OCI-LY3 (cell line): ENCODE results near the gene IQCM.

Source experiments
- H2AFZ ChIP-seq: fragments of 200-600, 300-600 bp; shearing (Covaris generic); 2 replicates; pipeline ENCODE4 v1.6.0; 2014; ENCODE audit warnings: antibody characterized with exemption, low read depth, low read length
- H3K27ac ChIP-seq: fragments of 200-600, 300-600 bp; sonication (generic); 2 replicates; pipeline ENCODE4 v1.5.1; 2014; ENCODE audit warnings: mild to moderate bottlenecking, low read length, moderate library complexity, mixed read lengths
- H3K27me3 ChIP-seq: fragments of 200-600, 300-600 bp; sonication (generic); 2 replicates; pipeline ENCODE4 v1.6.1; 2014; ENCODE audit warnings: low read depth, low read length, mixed read lengths
- H3K36me3 ChIP-seq: fragments of 200-600, 300-600 bp; sonication (generic); replicated peaks from 2 replicates; pipeline ENCODE3; 2014; ENCODE audit warnings: low read depth, low read length, mixed read lengths
- H3K4me1 ChIP-seq: fragments of 300-600, 200-600 bp; sonication (generic); 2 replicates; pipeline ENCODE4 v1.6.1; 2014; ENCODE audit warnings: low read length, mixed read lengths
- H3K4me2 ChIP-seq: fragments of 200-600, 300-600 bp; sonication (generic); 2 replicates; pipeline ENCODE4 v1.6.1; 2014; ENCODE audit warnings: low read length, mixed read lengths
- H3K4me3 ChIP-seq: fragments of 300-600, 200-600 bp; sonication (generic); 2 replicates; pipeline ENCODE4 v1.5.1; 2014; ENCODE audit warnings: antibody characterized with exemption, mild to moderate bottlenecking, low read length, moderate library complexity
- H3K79me2 ChIP-seq: fragments of 300-600, 200-600 bp; shearing (Covaris generic); 2 replicates; pipeline ENCODE4 v1.6.1; 2014; ENCODE audit warnings: mild to moderate bottlenecking, low read length, mixed read lengths
- H3K9ac ChIP-seq: fragments of 300-600, 200-600 bp; shearing (Covaris generic); 2 replicates; pipeline ENCODE4 v1.6.0; 2014; ENCODE audit warnings: mild to moderate bottlenecking, low read length, moderate library complexity
- H3K9me3 ChIP-seq: fragments of 200-600, 300-600 bp; shearing (Covaris generic); 2 replicates; pipeline ENCODE4 v1.6.1; 2014; ENCODE audit warnings: low read length, mixed read lengths; ENCODE audit not compliant: insufficient read depth
- H4K20me1 ChIP-seq: fragments of 200-600, 300-600 bp; sonication (generic); 2 replicates; pipeline ENCODE4 v1.6.1; 2016; ENCODE audit warnings: low read length, mixed read lengths; ENCODE audit not compliant: insufficient read depth
- CTCF ChIP-seq: fragments of 200-600, 300-600 bp; sonication (generic); IDR thresholded peaks from 2 replicates; pipeline ENCODE4 v1.5.1; 2014; ENCODE audit warnings: antibody characterized with exemption, low read length, low read depth
- EZH2phosphoT487 ChIP-seq: fragments of 200-600 bp; shearing (Covaris generic); IDR thresholded peaks from 2 replicates; pipeline ENCODE4 v1.6.1; 2018; ENCODE audit warnings: antibody characterized with exemption, mixed run types, low read depth

IQCM gene

GRCh38 chr4:149630064-149630463, 185.6 kb downstream of the IQCM start:
- no peak for TF ChIP-seq CTCF
- TF ChIP-seq EZH2phosphoT487 = no peak
- Histone ChIP-seq H3K79me2 (no peaks in the 10 kb centered on the region), H3K27ac (no peak overlapping the region), H3K4me1 (no peaks in the 10 kb centered on the region), H3K4me2 (no peak overlapping the region), H4K20me1 (no peaks in the 10 kb centered on the region), H3K36me3 (no peaks in the 10 kb centered on the region), H3K27me3 (no peaks in the 10 kb centered on the region), H3K9ac (no peak overlapping the region), H3K4me3 (no peak overlapping the region), H3K9me3 (0 out of 2 replicates have a peak, but pooled peaks cover 3% of the 10 kb centered on the region), H2AFZ (no peak overlapping the region)

GRCh38 chr4:149605601-149606378, 209.9 kb downstream of the IQCM start:
- Histone ChIP-seq H3K4me1 (no peaks in the 10 kb centered on the region), H3K27ac (no peak overlapping the region), H3K9me3 (peaks cover 6% of the 10 kb centered on the region; the same call in 1 of the 2 replicates), H3K4me2 (no peak overlapping the region), H3K9ac (no peak overlapping the region), H2AFZ (no peak overlapping the region), H3K79me2 (no peaks in the 10 kb centered on the region), H3K4me3 (no peak overlapping the region), H4K20me1 (no peaks in the 10 kb centered on the region), H3K27me3 (no peaks in the 10 kb centered on the region), H3K36me3 (no peaks in the 10 kb centered on the region)
- TF ChIP-seq EZH2phosphoT487 = no peak
- no peak for TF ChIP-seq CTCF

GRCh38 chr4:149604827-149605226, 210.8 kb downstream of the IQCM start:
- Histone ChIP-seq H3K36me3 (no peaks in the 10 kb centered on the region), H3K4me3 (no peak overlapping the region), H3K27me3 (no peaks in the 10 kb centered on the region), H3K27ac (no peak overlapping the region), H3K79me2 (no peaks in the 10 kb centered on the region), H3K9ac (no peak overlapping the region), H4K20me1 (no peaks in the 10 kb centered on the region), H2AFZ (no peak overlapping the region), H3K4me2 (no peak overlapping the region), H3K9me3 (peaks cover 6% of the 10 kb centered on the region; the same call in 1 of the 2 replicates), H3K4me1 (no peaks in the 10 kb centered on the region)
- TF ChIP-seq EZH2phosphoT487 (no peak), CTCF (no peak)

GRCh38 chr4:149595500-149595899, 220.1 kb downstream of the IQCM start:
- no peak overlapping the region for H3K4me2 ChIP-seq
- H3K79me2 ChIP-seq = no peaks in the 10 kb centered on the region
- H3K9me3 ChIP-seq = no peaks in the 10 kb centered on the region
- H3K27ac ChIP-seq = no peak overlapping the region
- no peaks in the 10 kb centered on the region for H3K27me3 ChIP-seq
- no peaks in the 10 kb centered on the region for H4K20me1 ChIP-seq
- H3K4me1 ChIP-seq = no peaks in the 10 kb centered on the region
- H3K36me3 ChIP-seq = no peaks in the 10 kb centered on the region
- H2AFZ ChIP-seq = no peak overlapping the region
- no peak overlapping the region for H3K9ac ChIP-seq
- TF ChIP-seq CTCF = no peak
- TF ChIP-seq EZH2phosphoT487 = no peak
- H3K4me3 ChIP-seq = no peak overlapping the region
